Embryonic facial prominence (tissue), 1 donor: Measurements from ENCODE around the gene POLR1A.

Experiments used
- DNase-seq: peaks from one replicate; pipeline ENCODE4 v3.0.0-alpha.2; 2016; ENCODE audit errors: extremely low spot score

The POLR1A gene

DNA sequence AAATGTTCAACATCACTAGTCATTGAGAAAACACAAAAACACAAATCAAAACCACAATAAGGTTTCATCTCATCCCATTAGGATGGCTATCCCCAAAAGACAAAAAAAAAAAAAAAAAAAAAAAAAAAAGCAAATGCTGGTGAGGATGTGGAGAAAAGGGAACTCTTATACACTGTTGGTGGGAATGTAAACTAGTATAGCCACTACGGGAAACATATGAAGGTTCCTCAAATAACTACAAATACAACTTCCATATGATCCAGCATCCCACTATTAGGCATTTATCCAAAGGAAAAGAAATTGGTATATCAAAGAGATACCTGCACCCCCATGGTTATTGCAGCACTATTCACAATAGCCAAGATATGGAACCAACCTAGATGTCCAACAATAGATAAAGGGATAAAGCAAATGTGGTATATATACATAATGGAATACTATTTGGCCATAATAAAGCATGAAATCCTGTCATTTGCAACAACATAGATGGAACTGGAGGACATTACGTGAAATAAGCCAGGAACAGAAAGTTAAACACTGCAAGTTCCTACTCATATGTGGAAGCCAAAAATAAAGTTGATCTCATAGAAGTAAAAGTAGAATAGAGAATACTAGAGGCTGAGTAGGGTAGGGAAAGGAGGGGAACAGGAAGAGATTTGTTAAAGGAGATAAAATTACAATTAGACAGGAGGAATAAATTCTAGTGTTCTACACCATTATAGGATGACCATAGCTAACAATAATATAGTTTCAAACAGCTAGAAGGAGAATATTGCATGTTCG is 8.4 kb downstream of the POLR1A start:
- no peak for DNase-seq

GRCh38 chr2:86094229-86094628 is 11.5 kb downstream of the POLR1A start:
- DNase-seq = no peak

GRCh38 chr2:86087936-86088850 is 17.5 kb downstream of the POLR1A start:
- DNase-seq = no peak

- no peak for DNase-seq
Observed at GRCh38 chr2:86082756-86083155, 22.9 kb downstream of the POLR1A start.

- no peak for DNase-seq
Observed at GRCh38 chr2:86081724-86082123, 24.0 kb downstream of the POLR1A start.

- peak; percentile 33 for DNase-seq
Observed at GRCh38 chr2:86079981-86080911, 25.4 kb downstream of the POLR1A start.

DNA sequence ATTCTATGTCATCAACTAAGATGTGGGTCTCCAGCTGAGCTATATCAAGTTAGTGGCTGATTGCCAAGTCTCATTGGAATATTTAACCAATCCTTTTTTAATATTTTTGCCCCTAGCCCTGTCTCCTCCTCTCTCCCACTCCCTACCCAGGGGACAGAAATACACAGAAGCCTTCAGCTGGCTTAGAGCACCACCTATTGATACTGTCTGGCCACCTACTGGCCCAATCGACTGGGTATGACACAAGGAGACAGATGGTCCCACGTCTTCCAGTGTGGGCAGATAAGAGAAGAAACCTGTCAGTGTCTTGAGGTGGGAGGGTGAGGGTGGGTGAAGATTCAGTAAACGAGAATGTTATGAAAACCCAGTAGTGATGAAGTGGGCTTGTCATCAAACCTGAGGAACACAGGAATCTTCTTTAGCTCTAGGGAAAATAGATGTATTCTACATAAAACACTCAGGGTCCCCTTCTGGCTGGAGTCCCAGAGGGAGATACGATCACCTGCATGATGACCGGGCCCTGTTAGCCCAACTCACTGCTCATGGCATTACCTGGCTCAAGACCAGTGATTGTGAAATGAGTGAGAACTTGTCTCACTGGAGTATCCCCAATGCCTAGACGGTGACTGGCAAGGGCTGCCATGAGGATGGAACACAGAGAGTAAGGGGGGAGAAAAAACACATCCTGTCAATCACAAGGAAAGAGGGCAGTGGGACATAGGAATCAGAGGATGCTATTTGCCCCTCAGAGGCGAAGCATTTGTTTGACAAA is 26.7 kb downstream of the POLR1A start:
- no peak for DNase-seq

- DNase-seq = no peak
Observed at GRCh38 chr2:86075886-86076285, 29.8 kb downstream of the POLR1A start.

DNA sequence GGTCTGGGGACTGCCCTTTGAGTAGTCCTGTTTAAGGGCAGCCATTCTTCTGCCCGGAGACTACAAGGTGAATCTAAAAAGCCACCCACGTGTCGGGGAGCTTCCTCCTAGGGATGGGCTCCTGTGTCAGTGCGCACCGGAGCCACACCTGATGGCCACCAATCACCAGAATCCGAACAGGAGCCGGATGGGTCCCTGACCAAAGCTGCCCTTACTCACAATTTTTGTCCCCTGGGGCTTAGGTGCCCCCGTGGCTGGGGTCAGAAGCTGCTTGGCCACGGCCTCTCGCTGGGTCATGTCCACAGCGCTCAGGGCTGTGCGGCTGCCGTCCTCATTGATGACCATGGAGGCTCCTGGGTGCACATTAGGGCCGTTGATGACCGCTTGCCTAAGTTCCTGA is 30.9 kb downstream of the POLR1A start:
- DNase-seq = no peak

- no peak for DNase-seq
Observed at GRCh38 chr2:86074256-86074655, 31.4 kb downstream of the POLR1A start.

DNA sequence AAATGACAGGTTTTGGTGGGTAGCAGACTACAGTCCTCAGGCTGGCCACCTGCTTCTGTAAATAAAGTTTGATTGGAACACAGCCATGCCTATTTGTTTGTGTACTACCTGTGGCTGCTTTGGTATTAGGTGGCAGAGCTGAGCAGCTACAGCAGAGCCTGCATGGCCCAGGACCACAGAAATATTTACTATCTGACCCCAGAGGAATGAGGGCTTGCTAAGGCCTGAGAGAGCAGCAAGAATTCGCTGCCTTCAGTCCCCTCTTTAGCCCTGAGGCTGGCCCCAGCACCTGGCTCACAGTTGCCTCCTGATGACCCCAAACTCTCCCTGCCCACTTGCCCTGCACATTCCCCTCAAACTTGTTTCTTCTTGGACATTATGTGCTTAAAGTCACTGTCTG is 32.5 kb downstream of the POLR1A start:
- no peak for DNase-seq

DNA sequence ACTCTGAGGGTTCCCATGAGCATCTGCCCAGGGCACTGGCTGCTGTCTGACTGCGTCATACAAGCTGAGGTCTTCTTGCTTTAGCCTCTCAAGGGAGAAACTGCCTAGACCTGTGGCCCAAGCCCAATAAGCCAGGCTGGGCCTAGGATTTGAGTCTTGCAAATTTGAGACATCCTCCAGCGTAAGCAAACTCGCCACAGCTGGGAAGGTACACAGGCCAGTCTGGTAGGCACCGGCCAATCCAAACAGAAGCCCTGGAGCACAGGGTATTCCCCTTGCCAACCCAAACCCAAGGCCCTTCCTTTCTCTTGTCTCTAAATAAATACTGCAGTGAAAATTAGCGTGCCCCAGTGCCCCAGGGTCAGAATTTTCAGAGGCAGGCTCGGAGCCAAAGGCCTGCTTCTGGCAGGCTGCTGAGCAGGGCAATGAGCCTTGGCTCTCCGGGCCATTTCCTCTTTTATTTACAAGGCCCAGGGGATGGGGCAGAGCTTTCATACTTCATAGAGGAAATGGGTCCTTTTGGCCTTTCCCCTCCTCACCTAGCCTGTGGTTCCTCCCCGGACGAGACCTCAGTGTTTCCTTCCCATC is 33.3 kb downstream of the POLR1A start:
- DNase-seq = no peak

- DNase-seq = no peak
Observed at GRCh38 chr2:86070868-86071267, 34.8 kb downstream of the POLR1A start.

GRCh38 chr2:86069783-86070339 is 35.8 kb downstream of the POLR1A start:
- no peak for DNase-seq

DNA sequence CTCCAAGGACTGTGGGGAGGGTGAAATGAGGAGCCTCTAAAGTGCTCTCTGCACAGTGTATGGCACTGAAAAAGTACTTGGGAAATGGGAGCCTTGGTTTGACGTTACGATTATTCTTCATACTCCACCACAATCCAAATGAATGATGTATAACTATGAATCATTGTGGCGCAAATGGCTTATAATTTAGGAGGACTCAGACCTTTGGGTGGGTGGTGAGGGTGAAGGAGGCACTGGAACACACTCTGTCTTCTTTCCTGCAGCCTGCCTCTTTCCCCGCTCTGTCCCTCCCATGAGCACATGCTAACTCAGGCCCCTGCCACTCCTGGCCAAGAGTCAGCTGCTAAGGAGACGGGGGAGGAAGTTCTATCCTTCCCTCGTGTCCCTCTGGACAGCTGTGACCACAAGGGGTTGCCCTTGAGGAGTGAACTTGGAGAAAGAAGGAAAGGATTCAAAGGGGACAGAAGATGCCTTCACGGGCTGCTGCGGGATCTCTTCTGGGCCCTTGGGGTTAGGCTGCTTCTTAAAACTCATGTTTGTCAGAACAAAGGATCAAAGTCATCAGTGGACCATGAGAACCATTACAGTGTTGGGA is 36.5 kb downstream of the POLR1A start:
- no peak for DNase-seq

- no peak for DNase-seq
Observed at GRCh38 chr2:86068648-86069047, 37.0 kb downstream of the POLR1A start.

- DNase-seq = no peak
Observed at GRCh38 chr2:86068136-86068588, 37.5 kb downstream of the POLR1A start.

GRCh38 chr2:86066915-86067314 is 38.8 kb downstream of the POLR1A start:
- DNase-seq = no peak

DNA sequence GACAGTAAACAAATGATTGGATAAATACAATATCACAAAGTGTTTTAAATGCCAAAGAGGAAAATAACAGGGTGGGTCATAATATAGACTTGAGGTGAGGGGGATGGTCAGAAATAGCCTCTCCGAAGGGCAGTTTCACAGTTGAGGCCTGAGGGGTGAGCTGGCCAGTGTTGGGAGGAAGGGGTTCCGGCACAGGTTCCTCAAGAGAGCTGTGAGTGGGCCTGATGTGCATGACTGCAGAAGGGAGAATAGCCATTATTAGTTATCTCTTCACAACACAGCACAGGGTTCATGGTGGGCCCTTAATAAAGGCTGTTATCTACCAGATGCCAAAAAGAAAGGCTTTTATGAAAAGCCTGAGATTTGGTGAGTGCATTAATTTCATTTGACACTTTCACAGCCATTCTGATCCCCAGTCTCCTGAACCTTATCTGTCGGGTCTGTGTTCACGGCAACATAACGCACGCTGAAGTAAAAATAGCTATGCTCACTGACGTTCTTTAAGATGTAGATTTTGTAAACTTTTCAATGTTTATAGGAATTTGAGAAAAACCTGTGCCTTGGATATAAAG is 39.6 kb downstream of the POLR1A start:
- DNase-seq = no peak
